ENCODE data around the gene ATM. TPM values are rescaled to one million over a fixed set of nuclear protein-coding genes. Genes with fewer than 3 reads are reported as not detected.
A peak's percentile ranks its signal among the peaks of the same experiment; 100 is the strongest.

Gene ATM
- total and polyA plus RNA-seq, 10 of the 15 experiments (the other 5 are each of a cell fraction or from before 2014, with no cell fraction given) = 10.0 to 91.5 (median 40.2) TPM

GRCh38 chr11:108286370-108286769 lies 63.5 kb downstream of the ATM start:
- FAIRE-seq = peak; percentile 27
- Histone ChIP-seq H2AFZ (ENCODE audit: control insufficient read depth, low read depth, low read length) (no peak overlapping the region), H3K27me3 (replicated peaks in 1 of 2; ENCODE audit: control insufficient read depth in 2 of 2, insufficient read depth in 2 of 2, low read length in 1 of 2) (no peaks in the 10 kb centered on the region), H3K79me2 (ENCODE audit: control insufficient read depth, insufficient read depth, low read length) (no peaks in the 10 kb centered on the region), H4K20me1 (ENCODE audit: control insufficient read depth, insufficient read depth) (no peaks in the 10 kb centered on the region), H3K4me3 (no peak overlapping the region), H3K9ac (ENCODE audit: control insufficient read depth, insufficient read depth, low read length) (no peak overlapping the region), H3K27ac (ENCODE audit: control insufficient read depth, insufficient read depth) (no peak overlapping the region), H3K4me2 (ENCODE audit: control insufficient read depth, insufficient read depth) (no peak overlapping the region), H3K9me3 (replicated peaks; ENCODE audit: control insufficient read depth, insufficient read depth, low read length) (no peaks in the 10 kb centered on the region), H3K4me1 (ENCODE audit: control insufficient read depth, insufficient read depth, low read length) (no peaks in the 10 kb centered on the region), H3K36me3 (ENCODE audit: control insufficient read depth in 2 of 2, insufficient read depth in 2 of 2, low read length in 1 of 2) (peaks cover 1 to 22% of the 10 kb centered on the region in 2 experiments)
- ChIA-PET SMC1A (ENCODE audit: uncharacterized antibody, unreplicated experiment) (interaction anchor here (1.0 kb wide), 1 partner anchor 9 kb away, joined by 3 read pairs; no protein-coding TSS in a partner anchor), CTCF (no interaction called here), RAD21 (ENCODE audit: unreplicated experiment) (no interaction called here), POLR2A (no interaction called here)
- in situ Hi-C loops (cut with MboI) (no loop called here), intact Hi-C loops (cut with micrococcal nuclease; ENCODE audit: unreplicated experiment) (no loop called here)
- WGBS (ENCODE audit: insufficient coverage, insufficient replicate concordance, low lambda C conversion rate, missing lambda C conversion rate) = 100% methylated on average over 1 of the region's 1 CpG
- BruUV-seq (replicated peaks) = no TSS peak
- no peak for DNase-seq (ENCODE audit: low read depth, low spot score)
- TF ChIP-seq NR2C2 (IDR thresholded peaks at IDR 0.05; ENCODE audit: borderline replicate concordance, control insufficient read depth, insufficient read length, low read depth) = no peak
- TF ChIP-seq, protein P1, sequence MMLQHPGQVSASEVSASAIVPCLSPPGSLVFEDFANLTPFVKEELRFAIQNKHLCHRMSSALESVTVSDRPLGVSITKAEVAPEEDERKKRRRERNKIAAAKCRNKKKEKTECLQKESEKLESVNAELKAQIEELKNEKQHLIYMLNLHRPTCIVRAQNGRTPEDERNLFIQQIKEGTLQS (IDR thresholded peaks at IDR 0.05; ENCODE audit: borderline replicate concordance, extremely low read depth, low read depth, low read length) = no peak
- peak; percentile 49; the same call in 2 of the 3 replicates for ATAC-seq

GRCh38 chr11:108286956-108287355 lies 64.1 kb downstream of the ATM start:
- SMC1A ChIA-PET (ENCODE audit: uncharacterized antibody, unreplicated experiment) = interaction anchor here (1.0 to 1.2 kb wide), 2 partner anchors 9 to 201 kb away, joined by 3 to 5 read pairs; no protein-coding TSS in a partner anchor
- RAD21 ChIA-PET (ENCODE audit: unreplicated experiment) = no interaction called here
- CTCF ChIA-PET = interaction anchor here (0.6 to 3.2 kb wide), 2 partner anchors 100 to 169 kb away, joined by 3 to 11 read pairs; no protein-coding TSS in a partner anchor
- Histone ChIP-seq H3K9me3 (replicated peaks; ENCODE audit: control insufficient read depth, insufficient read depth, low read length) (no peaks in the 10 kb centered on the region), H3K27ac (ENCODE audit: control insufficient read depth, insufficient read depth) (no peak overlapping the region), H3K27me3 (replicated peaks in 1 of 2; ENCODE audit: control insufficient read depth in 2 of 2, insufficient read depth in 2 of 2, low read length in 1 of 2) (no peaks in the 10 kb centered on the region), H3K36me3 (ENCODE audit: control insufficient read depth in 2 of 2, insufficient read depth in 2 of 2, low read length in 1 of 2) (peaks cover 1 to 27% of the 10 kb centered on the region in 2 experiments), H3K9ac (ENCODE audit: control insufficient read depth, insufficient read depth, low read length) (no peak overlapping the region), H4K20me1 (ENCODE audit: control insufficient read depth, insufficient read depth) (no peaks in the 10 kb centered on the region), H3K4me3 (no peak overlapping the region), H3K4me2 (ENCODE audit: control insufficient read depth, insufficient read depth) (no peak overlapping the region), H2AFZ (ENCODE audit: control insufficient read depth, low read depth, low read length) (no peak overlapping the region), H3K79me2 (ENCODE audit: control insufficient read depth, insufficient read depth, low read length) (no peaks in the 10 kb centered on the region), H3K4me1 (ENCODE audit: control insufficient read depth, insufficient read depth, low read length) (no peaks in the 10 kb centered on the region)
- in situ Hi-C loops (cut with MboI) (no loop called here), intact Hi-C loops (cut with micrococcal nuclease; ENCODE audit: unreplicated experiment) (no loop called here)
- FAIRE-seq (no peak), ATAC-seq (no peak), DNase-seq (ENCODE audit: low read depth, low spot score) (no peak)
- no TSS peak for BruUV-seq (replicated peaks)
- POLR2A ChIA-PET = no interaction called here
- TF ChIP-seq EGR1 (IDR thresholded peaks at IDR 0.05; ENCODE audit: borderline replicate concordance in 1 of 2, low read depth in 2 of 2, low read length in 2 of 2) = no peak
- no peak for TF ChIP-seq EZH2 (IDR thresholded peaks at IDR 0.05; ENCODE audit: borderline replicate concordance, control insufficient read depth, low read depth, low read length)
- no peak for TF ChIP-seq IKZF1 (conservative IDR thresholded peaks at IDR 0.05)
- no peak for TF ChIP-seq RCOR1 (conservative IDR thresholded peaks at IDR 0.05; ENCODE audit: low read depth, low read length)
- TF ChIP-seq GATAD2B (conservative IDR thresholded peaks at IDR 0.05; ENCODE audit: low read depth) = no peak
- TF ChIP-seq SUPT20H (IDR thresholded peaks at IDR 0.05; ENCODE audit: borderline replicate concordance, control insufficient read depth, low read depth, low read length) = no peak
- no peak for TF ChIP-seq EED (IDR thresholded peaks at IDR 0.05; ENCODE audit: low read depth)
- TF ChIP-seq, protein P2, sequence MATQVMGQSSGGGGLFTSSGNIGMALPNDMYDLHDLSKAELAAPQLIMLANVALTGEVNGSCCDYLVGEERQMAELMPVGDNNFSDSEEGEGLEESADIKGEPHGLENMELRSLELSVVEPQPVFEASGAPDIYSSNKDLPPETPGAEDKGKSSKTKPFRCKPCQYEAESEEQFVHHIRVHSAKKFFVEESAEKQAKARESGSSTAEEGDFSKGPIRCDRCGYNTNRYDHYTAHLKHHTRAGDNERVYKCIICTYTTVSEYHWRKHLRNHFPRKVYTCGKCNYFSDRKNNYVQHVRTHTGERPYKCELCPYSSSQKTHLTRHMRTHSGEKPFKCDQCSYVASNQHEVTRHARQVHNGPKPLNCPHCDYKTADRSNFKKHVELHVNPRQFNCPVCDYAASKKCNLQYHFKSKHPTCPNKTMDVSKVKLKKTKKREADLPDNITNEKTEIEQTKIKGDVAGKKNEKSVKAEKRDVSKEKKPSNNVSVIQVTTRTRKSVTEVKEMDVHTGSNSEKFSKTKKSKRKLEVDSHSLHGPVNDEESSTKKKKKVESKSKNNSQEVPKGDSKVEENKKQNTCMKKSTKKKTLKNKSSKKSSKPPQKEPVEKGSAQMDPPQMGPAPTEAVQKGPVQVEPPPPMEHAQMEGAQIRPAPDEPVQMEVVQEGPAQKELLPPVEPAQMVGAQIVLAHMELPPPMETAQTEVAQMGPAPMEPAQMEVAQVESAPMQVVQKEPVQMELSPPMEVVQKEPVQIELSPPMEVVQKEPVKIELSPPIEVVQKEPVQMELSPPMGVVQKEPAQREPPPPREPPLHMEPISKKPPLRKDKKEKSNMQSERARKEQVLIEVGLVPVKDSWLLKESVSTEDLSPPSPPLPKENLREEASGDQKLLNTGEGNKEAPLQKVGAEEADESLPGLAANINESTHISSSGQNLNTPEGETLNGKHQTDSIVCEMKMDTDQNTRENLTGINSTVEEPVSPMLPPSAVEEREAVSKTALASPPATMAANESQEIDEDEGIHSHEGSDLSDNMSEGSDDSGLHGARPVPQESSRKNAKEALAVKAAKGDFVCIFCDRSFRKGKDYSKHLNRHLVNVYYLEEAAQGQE (IDR thresholded peaks at IDR 0.05; ENCODE audit: low read depth, low read length) = no peak
- TF ChIP-seq ETV6 (conservative IDR thresholded peaks at IDR 0.05 in 1 of 2, IDR thresholded peaks at IDR 0.05 in 1 of 2; ENCODE audit: borderline replicate concordance in 1 of 2, low read depth in 1 of 2) = no peak
- no peak for TF ChIP-seq RAD21 (IDR thresholded peaks at IDR 0.05; ENCODE audit: insufficient read depth, low read depth, low read length)
- WGBS (ENCODE audit: insufficient coverage, insufficient replicate concordance, low lambda C conversion rate, missing lambda C conversion rate) = 100% methylated on average over 3 of the region's 3 CpGs

Data from GM12878 (cell line).